Glutamatergic neuron (in vitro differentiated cells): Measurements from ENCODE around the gene METTL26. TPM values are rescaled to one million over a fixed set of nuclear protein-coding genes. Genes with fewer than 3 reads are reported as not detected.
A peak's percentile ranks its signal among the peaks of the same experiment; 100 is the strongest.

ENCODE experiments used
- DNase-seq: peaks from one replicate; pipeline ENCODE4 v3.0.0; 2022
- H3K27ac Mint-ChIP-seq: one replicate; pipeline ENCODE4 v1.8.0; 2020; ENCODE audit warnings: mild to moderate bottlenecking, mixed read lengths, inconsistent platforms; ENCODE audit not compliant: unreplicated experiment
- H3K27me3 Mint-ChIP-seq: one replicate; pipeline ENCODE4 v1.8.0; 2020; ENCODE audit warnings: mild to moderate bottlenecking, moderate library complexity, mixed read lengths, inconsistent platforms; ENCODE audit not compliant: unreplicated experiment
- H3K36me3 Mint-ChIP-seq: one replicate; pipeline ENCODE4 v1.8.0; 2020; ENCODE audit warnings: mild to moderate bottlenecking, mixed read lengths, inconsistent platforms; ENCODE audit not compliant: unreplicated experiment
- H3K4me1 Mint-ChIP-seq: one replicate; pipeline ENCODE4 v1.8.0; 2020; ENCODE audit warnings: mild to moderate bottlenecking, low read depth, mixed read lengths, inconsistent platforms; ENCODE audit not compliant: unreplicated experiment
- H3K4me3 Mint-ChIP-seq: one replicate; pipeline ENCODE4 v1.8.0; 2020; ENCODE audit warnings: mild to moderate bottlenecking, mixed read lengths, inconsistent platforms; ENCODE audit not compliant: unreplicated experiment
- H3K9me3 Mint-ChIP-seq: one replicate; pipeline ENCODE4 v1.8.0; 2020; ENCODE audit warnings: mild to moderate bottlenecking, moderate library complexity, mixed read lengths, inconsistent platforms; ENCODE audit not compliant: unreplicated experiment
- long read RNA-seq: library from polyadenylated mRNA; unstranded; transcript quantifications from one replicate; pipeline ENCODE4 v2.0.0, GENCODE V29; 2020; ENCODE audit not compliant: unreplicated experiment
- total RNA-seq: library from RNA; stranded (reverse); fragmentation: NEBNext Ultra II Directional; extraction: Animal tissue kit (Norgen Biotek cat#: 25700); gene quantifications from one replicate; pipeline ENCODE4 v1.2.1, GENCODE V29; 2021; ENCODE audit not compliant: unreplicated experiment
- TF ChIP-seq, protein P1 (sequence below): fragments of 200-600 bp; sonication (generic); IDR thresholded peaks from one replicate; pipeline ENCODE4 v1.5.0; 2021; ENCODE audit not compliant: partially characterized antibody, unreplicated experiment

METTL26 gene
- 63.6 TPM for total RNA-seq
- long read RNA-seq, transcript METTL26-203 (4 exons, 604 nt), result minor isoform, 7 of 77 reads
- long read RNA-seq, transcript METTL26-201 (6 exons, 794 nt), result major isoform, 20 of 77 reads
- long read RNA-seq, transcript METTL26-206 (3 exons, 1,710 nt), result minor isoform, 6 of 77 reads
- long read RNA-seq, transcript METTL26-211 (5 exons, 588 nt), result major isoform, 20 of 77 reads
- long read RNA-seq, partial matches to known transcripts, result 4 of 77 reads
- long read RNA-seq, other reads (novel, unspliced or antisense), result 7 of 77 reads

DNA sequence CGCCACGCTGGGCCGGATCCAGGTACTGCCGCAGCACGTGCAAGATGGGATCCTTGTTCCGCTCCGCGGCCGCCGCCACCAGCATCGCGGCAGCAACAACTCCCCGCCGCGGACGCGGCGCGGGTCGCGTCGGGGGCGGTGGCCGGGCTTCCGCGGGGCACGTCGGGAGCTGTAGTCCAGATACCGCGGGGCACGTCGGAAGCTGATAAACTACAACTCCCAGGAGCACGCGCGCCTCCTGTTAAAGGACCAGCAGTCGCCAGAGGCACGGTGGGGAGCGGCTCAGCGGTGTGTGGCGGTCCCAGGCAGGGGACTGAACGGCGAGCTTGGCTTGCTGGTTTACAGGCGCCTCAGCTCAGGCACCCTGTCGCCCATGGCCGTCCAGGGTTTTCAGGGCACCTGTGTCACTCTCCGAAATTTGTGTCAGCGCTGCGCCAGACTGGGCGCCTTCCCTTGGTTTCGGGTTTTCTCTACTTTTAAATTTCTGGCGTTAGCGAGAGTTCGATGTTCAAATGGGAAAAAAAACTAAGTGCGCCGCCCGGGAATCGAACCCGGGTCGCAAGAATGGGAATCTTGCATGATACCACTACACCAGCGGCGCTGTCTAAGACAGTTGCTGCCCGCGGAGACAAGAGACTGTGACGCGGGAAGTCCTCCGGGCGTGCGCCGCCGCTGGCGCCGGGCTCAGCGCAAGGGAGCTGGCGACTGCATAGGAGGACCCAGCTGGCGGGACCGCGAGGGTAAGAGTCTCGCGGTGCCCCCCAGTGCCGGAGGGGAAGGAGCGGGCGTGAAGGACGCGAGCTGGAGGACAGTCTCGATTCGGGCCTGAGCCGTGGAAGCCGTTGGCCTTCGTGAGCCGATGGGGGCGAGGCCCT, at the start of gene METTL26:
TSS of gene METTL26 (minus strand) at position 100 of the 875 bp plus-strand sequence. CDS start at position 85, 15 bp downstream.
- Mint-ChIP-seq H3K4me1 (peaks cover 2% of the 10 kb centered on the region), H3K27ac (peak within 1 kb of the TSS; percentile 96), H3K36me3 (no peaks in the 10 kb centered on the region), H3K4me3 (peak within 1 kb of the TSS; percentile 92), H3K9me3 (peaks cover 8% of the 10 kb centered on the region), H3K27me3 (peaks cover 10% of the 10 kb centered on the region)
- DNase-seq, result peak; percentile 92
- TF ChIP-seq, protein P1, sequence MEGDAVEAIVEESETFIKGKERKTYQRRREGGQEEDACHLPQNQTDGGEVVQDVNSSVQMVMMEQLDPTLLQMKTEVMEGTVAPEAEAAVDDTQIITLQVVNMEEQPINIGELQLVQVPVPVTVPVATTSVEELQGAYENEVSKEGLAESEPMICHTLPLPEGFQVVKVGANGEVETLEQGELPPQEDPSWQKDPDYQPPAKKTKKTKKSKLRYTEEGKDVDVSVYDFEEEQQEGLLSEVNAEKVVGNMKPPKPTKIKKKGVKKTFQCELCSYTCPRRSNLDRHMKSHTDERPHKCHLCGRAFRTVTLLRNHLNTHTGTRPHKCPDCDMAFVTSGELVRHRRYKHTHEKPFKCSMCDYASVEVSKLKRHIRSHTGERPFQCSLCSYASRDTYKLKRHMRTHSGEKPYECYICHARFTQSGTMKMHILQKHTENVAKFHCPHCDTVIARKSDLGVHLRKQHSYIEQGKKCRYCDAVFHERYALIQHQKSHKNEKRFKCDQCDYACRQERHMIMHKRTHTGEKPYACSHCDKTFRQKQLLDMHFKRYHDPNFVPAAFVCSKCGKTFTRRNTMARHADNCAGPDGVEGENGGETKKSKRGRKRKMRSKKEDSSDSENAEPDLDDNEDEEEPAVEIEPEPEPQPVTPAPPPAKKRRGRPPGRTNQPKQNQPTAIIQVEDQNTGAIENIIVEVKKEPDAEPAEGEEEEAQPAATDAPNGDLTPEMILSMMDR, result no peak

DNA sequence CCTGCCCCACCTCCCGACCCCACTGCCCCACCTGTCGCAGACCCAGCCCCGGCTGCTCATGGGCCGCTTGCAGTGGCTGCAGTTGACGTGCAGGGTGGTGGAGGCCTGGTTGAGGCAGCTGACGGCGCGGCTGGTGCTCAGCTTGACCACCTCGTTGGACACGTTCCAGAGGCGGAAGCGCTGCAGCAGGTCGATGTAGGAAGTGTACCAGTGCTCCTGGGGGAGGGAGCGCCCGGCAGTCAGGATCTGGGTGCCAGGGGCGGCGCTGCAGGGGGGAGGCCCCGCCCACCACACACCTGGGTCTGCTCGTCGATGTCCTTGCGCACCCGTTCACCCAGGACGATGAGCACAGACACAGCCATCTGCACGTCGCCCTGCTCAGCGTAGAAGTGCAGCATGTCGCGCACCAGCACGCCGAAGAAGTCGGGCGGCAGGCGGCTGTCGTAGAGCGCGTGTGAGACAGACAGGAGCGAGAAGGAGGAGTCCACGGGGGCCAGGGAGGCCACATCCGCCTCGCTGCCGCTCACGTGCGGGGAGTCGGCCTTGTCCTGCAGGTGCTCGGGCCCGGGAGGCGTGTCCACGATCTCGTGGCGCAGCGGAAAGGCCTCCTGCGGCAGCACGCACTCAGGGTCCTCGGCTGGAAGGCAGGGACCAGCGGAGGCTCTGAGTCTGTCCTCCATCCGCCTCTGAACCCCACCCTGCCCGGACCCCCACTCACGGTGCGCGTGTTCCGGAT, 49.0 kb upstream of the METTL26 start:
- DNase-seq, result no peak
- Mint-ChIP-seq H3K27ac (no peak overlapping the region), H3K36me3 (no peaks in the 10 kb centered on the region)

DNA sequence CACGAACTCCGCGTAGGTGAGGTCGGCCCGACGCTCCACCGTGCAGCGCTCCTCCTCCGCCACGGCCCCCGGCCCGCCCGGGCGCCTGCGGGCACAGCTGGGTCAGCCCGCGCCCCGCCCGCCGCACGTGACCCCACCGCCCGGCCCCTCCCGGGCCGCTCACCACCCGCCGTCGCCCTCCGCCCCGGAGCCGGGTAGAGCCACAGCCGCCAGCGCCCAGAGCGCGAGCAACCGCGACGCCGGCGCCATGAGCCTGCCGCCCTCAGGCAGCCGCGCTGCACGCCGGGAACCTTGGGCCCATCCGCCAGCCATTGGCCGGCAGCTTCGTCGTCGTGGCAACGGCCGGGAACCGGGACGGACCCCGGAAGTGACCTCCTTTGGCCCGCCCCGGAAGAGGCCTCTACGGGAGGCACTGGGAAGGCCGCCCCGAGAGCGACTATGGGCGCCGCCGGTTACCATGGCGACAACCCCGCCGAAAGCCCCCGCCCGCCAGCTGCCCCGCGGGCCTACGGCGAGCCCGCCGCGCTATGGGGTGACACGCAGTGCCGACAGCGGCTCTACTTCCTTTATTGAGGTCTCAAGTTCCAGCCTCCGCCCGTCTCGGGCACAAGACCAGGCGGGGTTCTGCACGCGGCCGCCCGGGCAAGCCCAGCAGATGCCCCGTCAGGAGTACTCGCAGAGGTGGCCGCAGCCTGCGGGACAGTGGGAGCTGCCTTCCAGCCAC, 48.1 kb upstream of the METTL26 start, which contains the start of gene JMJD8:
TSS of gene JMJD8 (minus strand) at position 264 of the 724 bp plus-strand sequence. CDS start at position 249, 15 bp downstream.
- DNase-seq, result peak; percentile 98
- H3K27ac Mint-ChIP-seq, result no peak within 1 kb of the TSS
- H3K36me3 Mint-ChIP-seq, result no peaks in the 10 kb centered on the region
- H3K9me3 Mint-ChIP-seq, result peaks cover 5% of the 10 kb centered on the region
- peaks cover 15% of the 10 kb centered on the region for H3K27me3 Mint-ChIP-seq
- TF ChIP-seq, protein P1, result no peak
- H3K4me3 Mint-ChIP-seq, result peak within 1 kb of the TSS; percentile 67
- H3K4me1 Mint-ChIP-seq, result peaks cover 9% of the 10 kb centered on the region

More for the DNA sequence above, 49.0 kb upstream of the METTL26 start:
- Mint-ChIP-seq H3K9me3 (peaks cover 5% of the 10 kb centered on the region), H3K4me3 (no peak overlapping the region), H3K27me3 (peaks cover 13% of the 10 kb centered on the region), H3K4me1 (peaks cover 11% of the 10 kb centered on the region)
- TF ChIP-seq, protein P1, result no peak

DNA sequence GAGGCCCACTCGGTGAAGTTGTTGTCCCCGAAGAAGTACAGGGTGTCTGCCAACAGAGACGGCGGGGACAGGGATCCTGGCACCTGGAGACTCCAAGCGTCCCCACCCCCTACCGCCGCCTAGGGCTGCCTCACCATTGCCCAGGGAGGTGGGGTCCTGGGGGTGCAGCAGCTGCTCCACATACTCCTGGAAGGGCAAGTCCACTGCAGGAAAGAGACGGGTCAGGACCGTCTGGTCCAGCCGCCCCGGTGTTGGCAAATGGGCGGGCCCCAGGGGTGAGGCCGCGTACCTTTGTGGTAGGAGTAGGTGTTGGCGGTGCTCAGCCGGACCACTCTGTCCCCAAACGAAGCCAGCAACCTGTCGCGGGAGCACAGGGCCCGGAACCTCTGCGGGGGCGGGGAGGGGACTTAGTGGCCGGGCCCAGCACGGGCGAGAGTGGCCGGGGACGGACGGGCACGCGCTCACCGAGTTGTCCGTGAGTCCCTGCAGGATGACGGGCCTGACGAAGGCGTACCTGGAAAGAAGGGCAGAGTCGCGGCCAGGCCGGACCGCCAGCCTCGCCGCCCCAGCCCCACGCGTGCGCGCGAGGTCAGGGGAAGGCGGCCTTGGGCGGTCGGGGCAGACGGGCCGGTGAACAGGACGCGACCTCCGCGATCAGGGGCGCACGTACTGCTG, 47.4 kb upstream of the METTL26 start:
- H3K27me3 Mint-ChIP-seq, result peaks cover 11% of the 10 kb centered on the region
- peaks cover 9% of the 10 kb centered on the region for H3K4me1 Mint-ChIP-seq
- H3K9me3 Mint-ChIP-seq, result peaks cover 8% of the 10 kb centered on the region
- H3K27ac Mint-ChIP-seq, result no peak overlapping the region
- H3K4me3 Mint-ChIP-seq, result peak overlapping the region; percentile 67
- TF ChIP-seq, protein P1, result no peak
- no peaks in the 10 kb centered on the region for H3K36me3 Mint-ChIP-seq
- DNase-seq, result no peak
